CD4-positive, alpha-beta T cell treated with Interleukin-12 subunit alpha and Interleukin-12 subunit beta, for 1 hour (primary cell): ENCODE data around the gene FOXE3.

ENCODE experiments used
- DNase-seq: peaks from one replicate; pipeline ENCODE4 v3.0.0-alpha.2; 2020

Gene FOXE3

GRCh38 chr1:47415728-47416318, at the start of gene FOXE3:
TSS of gene FOXE3 (plus strand) at chr1:47416285. CDS start at chr1:47416316, 31 bp downstream.
- no peak for DNase-seq

GRCh38 chr1:47367651-47368050, 48.4 kb upstream of the FOXE3 start:
- no peak for DNase-seq

- DNase-seq: no peak
Measured at GRCh38 chr1:47371016-47371517, 45.0 kb upstream of the FOXE3 start.

GRCh38 chr1:47374501-47374900, 41.6 kb upstream of the FOXE3 start:
- no peak for DNase-seq

GRCh38 chr1:47378147-47378546, 37.9 kb upstream of the FOXE3 start:
- no peak for DNase-seq

GRCh38 chr1:47380699-47381098, 35.4 kb upstream of the FOXE3 start:
- no peak for DNase-seq

GRCh38 chr1:47382399-47382983, 33.6 kb upstream of the FOXE3 start:
- DNase-seq: no peak

- DNase-seq: no peak
Measured at GRCh38 chr1:47384083-47384482, 32.0 kb upstream of the FOXE3 start.

GRCh38 chr1:47385020-47385419, 31.1 kb upstream of the FOXE3 start:
- no peak for DNase-seq

GRCh38 chr1:47386268-47386667, 29.8 kb upstream of the FOXE3 start:
- no peak for DNase-seq

GRCh38 chr1:47388030-47388890, 27.8 kb upstream of the FOXE3 start:
- no peak for DNase-seq

- peak; percentile 26 for DNase-seq
Measured at GRCh38 chr1:47388891-47389238, 27.2 kb upstream of the FOXE3 start.

GRCh38 chr1:47389731-47390130, 26.4 kb upstream of the FOXE3 start:
- no peak for DNase-seq

GRCh38 chr1:47390843-47391242, 25.2 kb upstream of the FOXE3 start:
- DNase-seq: no peak

- DNase-seq: no peak
Measured at GRCh38 chr1:47393141-47393540, 22.9 kb upstream of the FOXE3 start.

- DNase-seq: no peak
Measured at GRCh38 chr1:47395433-47395832, 20.7 kb upstream of the FOXE3 start.

- no peak for DNase-seq
Measured at GRCh38 chr1:47396671-47397196, 19.4 kb upstream of the FOXE3 start.

- DNase-seq: no peak
Measured at GRCh38 chr1:47399138-47399845, 16.8 kb upstream of the FOXE3 start.

GRCh38 chr1:47399846-47400155, 16.3 kb upstream of the FOXE3 start:
- no peak for DNase-seq

- no peak for DNase-seq
Measured at GRCh38 chr1:47401761-47402160, 14.3 kb upstream of the FOXE3 start.

- no peak for DNase-seq
Measured at GRCh38 chr1:47402591-47402990, 13.5 kb upstream of the FOXE3 start.

GRCh38 chr1:47403321-47403910, 12.7 kb upstream of the FOXE3 start:
- DNase-seq: no peak

GRCh38 chr1:47405697-47406096, 10.4 kb upstream of the FOXE3 start:
- DNase-seq: no peak
